GM21786 (cell line): ENCODE data around the gene IKZF1.

Experiments used
- ATAC-seq: cut with Tn5 transposase; IDR thresholded peaks from one replicate; pipeline ENCODE4 v1.9.1; 2021; ENCODE audit not compliant: unreplicated experiment

The IKZF1 gene

GRCh38 chr7:50352751-50353150 lies 48.2 kb downstream of the IKZF1 start:
- no peak for ATAC-seq

DNA sequence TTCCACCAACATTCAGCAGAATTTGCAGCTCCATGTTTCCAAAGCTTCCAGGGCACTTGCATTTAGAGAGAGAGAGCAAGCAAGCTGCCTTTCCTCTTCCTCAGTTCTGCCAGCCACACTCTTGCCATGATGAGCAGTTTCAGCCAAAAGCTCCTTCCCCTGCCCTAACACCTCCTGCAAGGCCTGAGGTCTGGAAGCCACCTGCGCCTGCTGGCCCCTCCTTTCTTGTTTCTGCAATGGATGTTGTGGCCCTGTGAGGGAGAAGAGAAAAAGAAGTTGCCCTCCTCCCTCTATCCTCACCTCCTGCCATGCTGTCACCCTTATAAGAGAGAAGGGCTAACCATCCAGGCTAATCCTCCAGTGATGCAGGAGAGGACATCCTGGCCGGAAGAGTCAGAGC lies 48.7 kb downstream of the IKZF1 start:
- no peak for ATAC-seq

GRCh38 chr7:50353894-50354595 lies 49.5 kb downstream of the IKZF1 start:
- ATAC-seq, result no peak

- no peak for ATAC-seq
These were observed 51.3 kb downstream of the IKZF1 start for GRCh38 chr7:50355817-50356178.

DNA sequence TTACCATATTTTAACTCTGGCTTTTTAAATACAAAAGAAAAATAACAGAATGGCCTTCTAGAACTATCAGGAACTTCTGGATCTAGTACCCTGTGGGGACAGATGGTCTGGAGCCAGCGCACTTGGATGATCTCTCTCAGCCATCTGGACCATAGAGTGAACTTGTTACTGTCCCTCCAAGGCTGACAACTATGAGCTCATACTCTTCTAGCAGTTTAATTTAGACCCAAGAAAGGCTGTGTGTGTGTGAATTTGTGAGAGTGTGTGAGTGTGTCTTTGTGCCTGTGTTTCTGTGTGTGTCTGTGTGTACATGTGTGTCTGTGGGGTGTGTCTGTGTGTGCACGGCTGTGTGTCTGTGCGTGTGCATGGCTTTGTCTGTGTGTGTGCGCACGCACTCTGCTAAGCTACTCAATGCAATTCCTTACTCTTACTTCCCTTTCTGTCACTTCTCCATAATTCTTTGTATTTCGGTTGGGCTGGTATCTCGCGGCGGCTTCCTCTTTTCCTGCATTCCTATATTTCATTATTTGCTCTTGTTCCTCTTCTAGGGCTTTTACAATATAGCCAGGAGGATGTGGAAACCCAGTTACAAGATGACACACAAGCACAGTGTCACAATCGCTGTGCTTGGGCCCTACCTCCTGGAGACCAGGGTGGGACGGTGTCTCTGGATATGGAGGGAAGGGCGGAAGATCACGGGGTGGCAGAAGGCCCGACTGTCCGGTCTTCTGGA lies 51.9 kb downstream of the IKZF1 start:
- no peak for ATAC-seq

- no peak for ATAC-seq
These were observed 52.4 kb downstream of the IKZF1 start for GRCh38 chr7:50356945-50357268.

GRCh38 chr7:50357426-50357825 lies 52.9 kb downstream of the IKZF1 start:
- no peak for ATAC-seq

DNA sequence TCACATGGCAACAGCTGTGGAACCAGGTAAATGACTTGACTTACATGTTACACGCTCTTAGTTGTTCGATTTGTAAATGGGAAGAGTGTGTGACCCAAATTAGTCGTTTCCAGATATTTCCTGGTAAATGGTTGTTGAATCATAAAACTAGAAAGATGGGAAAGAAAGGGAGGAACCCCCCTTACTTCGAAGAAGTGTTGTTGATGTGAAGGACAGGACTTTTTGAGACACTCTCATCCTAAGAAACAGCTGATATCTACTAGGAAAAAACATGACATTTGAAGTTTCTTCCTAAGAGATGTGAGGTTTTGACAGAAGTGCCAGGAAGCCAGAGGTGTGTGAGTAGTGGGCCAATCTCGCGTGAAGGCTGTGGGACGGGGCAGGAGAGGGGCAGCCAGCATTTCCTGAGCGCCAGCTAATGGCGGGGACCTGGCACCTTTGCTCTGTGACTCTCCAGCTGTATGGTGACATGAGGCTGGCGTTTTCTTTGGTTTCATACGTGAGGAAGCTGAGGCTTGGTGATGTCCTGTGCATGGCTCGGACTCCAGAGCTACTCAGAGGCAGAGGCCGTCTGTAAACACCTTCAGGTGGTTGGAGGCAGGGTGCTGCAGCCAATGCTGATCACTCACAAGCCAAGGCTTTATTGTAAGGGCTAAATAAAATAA lies 53.7 kb downstream of the IKZF1 start:
- ATAC-seq, result no peak

DNA sequence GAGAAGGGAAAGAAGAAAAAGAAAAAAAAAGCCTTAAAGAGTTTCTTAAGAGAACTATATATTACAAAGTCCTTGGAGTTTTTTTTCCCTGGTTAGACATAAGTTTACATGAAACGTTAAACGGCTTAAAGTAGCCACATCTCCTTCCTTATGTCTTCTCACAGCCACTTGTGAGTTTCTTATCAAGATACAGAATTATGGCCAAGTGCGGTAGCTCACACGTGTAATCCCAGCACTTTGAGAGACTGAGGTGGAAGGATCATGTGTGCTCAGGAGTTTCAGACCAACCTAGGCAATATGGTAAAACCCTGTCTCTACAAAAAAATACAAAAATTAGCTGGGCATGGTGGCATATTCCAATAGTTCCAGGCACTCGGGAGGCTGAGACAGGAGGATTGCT lies 54.3 kb downstream of the IKZF1 start:
- no peak for ATAC-seq

DNA sequence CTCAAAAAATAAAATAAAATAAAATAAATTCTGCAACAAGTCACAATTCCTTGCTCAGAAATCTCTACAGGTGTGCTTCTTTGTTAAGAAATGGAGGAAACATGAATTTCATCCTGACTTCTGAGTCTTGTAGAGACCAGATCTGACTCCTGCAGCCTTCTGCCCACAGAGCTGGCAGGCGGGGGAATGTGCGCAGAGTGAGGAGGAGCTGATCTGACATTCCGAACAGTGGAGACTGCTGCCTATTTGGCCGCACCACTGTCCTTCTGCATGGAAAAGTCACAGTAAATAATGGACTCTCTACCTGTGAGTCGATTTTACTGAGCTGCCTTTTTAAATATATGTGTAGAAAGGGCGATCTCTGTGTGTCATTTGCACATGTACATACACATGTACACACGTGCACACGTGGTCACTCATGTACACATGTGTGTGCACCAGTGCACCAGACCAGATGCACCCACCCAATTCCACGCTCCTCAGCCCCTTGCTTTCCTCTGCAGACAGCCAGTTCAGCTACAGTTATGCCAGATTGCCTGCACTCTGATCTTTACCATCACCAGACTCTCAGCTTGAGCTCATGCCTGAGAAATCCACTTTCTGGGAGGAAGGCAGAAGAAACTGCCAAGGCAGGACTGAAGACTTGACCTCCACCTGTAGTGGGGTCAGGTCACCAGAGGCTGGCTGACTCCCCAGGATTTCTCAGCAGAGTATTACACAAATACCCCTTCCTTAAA lies 54.9 kb downstream of the IKZF1 start:
- no peak for ATAC-seq

- ATAC-seq, result no peak
These were observed 55.7 kb downstream of the IKZF1 start for GRCh38 chr7:50359995-50360925.

- ATAC-seq, result no peak
These were observed 57.6 kb downstream of the IKZF1 start for GRCh38 chr7:50362142-50362541.

- no peak for ATAC-seq
These were observed 58.3 kb downstream of the IKZF1 start for GRCh38 chr7:50362712-50363282.

DNA sequence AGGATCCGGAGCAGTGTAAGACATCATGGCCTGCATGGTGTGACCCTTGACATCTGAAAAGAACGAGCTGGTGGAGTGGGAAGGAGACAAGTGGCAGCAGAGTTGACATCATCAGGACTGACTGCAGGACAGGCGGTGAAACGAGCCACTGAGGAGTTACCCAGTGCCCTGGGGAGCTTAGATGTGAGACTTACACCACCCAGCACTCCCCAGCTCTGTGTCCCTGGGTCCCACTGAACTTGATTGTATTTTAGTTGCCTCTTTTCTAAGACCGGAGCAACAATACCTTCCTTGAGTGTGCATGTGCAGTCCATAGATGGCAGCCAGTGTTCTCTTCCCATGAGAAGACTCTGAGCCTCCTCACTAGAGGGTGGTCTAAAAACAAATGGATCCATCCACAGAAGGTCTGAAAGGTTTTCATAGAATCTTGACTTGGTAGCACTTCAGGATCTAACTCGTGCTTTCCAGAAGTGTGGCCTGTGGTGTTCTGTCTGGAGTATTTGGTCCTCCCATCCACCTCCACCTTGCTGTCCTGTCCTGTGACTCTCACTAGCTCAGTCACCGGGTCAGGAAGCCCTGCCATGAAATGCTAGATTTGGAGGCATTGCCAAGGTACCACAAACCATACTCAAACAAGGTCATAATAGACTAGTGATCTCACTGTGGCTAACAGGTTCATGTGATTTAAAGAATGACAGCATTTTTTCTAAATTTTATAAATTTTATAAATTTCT lies 59.0 kb downstream of the IKZF1 start:
- ATAC-seq, result no peak

- ATAC-seq, result no peak
These were observed 60.1 kb downstream of the IKZF1 start for GRCh38 chr7:50364645-50365044.

DNA sequence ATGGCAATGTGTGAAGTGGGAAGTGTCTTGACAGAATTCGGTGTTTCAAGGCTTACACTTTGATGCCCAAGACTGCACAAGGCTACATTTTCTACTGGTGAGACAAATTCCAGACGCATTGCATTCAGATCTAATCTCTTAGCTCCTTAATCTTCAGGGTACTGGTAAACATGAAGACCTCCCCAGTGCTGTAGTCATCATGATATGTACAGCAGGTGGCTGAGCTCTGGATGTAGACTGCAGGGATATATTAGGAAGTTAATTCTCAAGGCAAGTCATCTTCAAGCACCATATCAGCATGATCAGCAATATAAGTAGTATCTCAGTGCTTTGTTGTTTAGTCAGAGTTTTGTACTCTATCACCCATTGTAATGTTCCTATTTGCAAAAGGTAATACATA lies 61.8 kb downstream of the IKZF1 start:
- ATAC-seq, result no peak

- no peak for ATAC-seq
These were observed 62.6 kb downstream of the IKZF1 start for GRCh38 chr7:50367100-50367499.

DNA sequence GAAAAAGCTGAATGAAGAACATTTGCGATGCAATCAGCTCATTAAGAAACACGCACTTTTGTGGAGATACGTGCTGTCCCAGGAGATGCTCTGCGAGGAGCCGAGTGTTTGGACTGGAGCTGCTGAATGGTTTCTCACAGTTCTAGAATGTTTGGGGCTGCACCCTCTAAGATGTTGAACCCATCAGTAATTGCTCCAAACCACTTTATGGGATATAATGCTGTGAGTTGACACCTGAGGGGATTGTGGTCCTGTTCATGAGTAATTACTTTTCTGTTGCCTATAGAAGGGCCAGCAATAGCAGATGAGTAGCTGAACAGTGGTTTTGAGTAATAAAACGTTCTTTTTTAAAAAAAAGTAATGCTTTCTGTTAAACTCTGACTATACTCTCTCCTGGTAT lies 63.1 kb downstream of the IKZF1 start:
- no peak for ATAC-seq

GRCh38 chr7:50368366-50368765 lies 63.9 kb downstream of the IKZF1 start:
- ATAC-seq, result no peak
